Activated T-cell treated with anti-CD3 and anti-CD28 coated beads, Interleukin-2, amount 50 U/mL, for 48 hours (primary cell): ENCODE results near the gene WFDC6.
"Not testable (repeated sequence)": the region's sequence is repeated elsewhere in the genome, so short reads cannot be mapped to it uniquely, and the experiment has no call there.

Source experiments
- DNase-seq, 2 experiments: peaks; one replicate each; pipeline ENCODE4 v3.0.0-alpha.2; 2020

Gene WFDC6

GRCh38 chr20:45539382-45539781 lies at the start of gene WFDC6:
WFDC6 (minus strand) TSS chr20:45539482; CDS start chr20:45539407, 75 bp downstream.
- DNase-seq: no peak

GRCh38 chr20:45588800-45589199 lies 49.5 kb upstream of the WFDC6 start:
- DNase-seq: no peak

GRCh38 chr20:45585986-45586385 lies 46.7 kb upstream of the WFDC6 start:
- not testable (repeated sequence) for DNase-seq

GRCh38 chr20:45584294-45584693 lies 45.0 kb upstream of the WFDC6 start:
- not testable (repeated sequence) for DNase-seq

GRCh38 chr20:45583502-45583901 lies 44.2 kb upstream of the WFDC6 start:
- DNase-seq: no peak

GRCh38 chr20:45581702-45582101 lies 42.4 kb upstream of the WFDC6 start:
- no peak for DNase-seq

- DNase-seq: no peak
Observed at GRCh38 chr20:45579184-45579583, 39.9 kb upstream of the WFDC6 start, which contains the start of gene WFDC8. WFDC8 (minus strand) TSS chr20:45579284; CDS start chr20:45579247, 37 bp downstream.

- DNase-seq: no peak
Observed at GRCh38 chr20:45578231-45578630, 38.9 kb upstream of the WFDC6 start.

GRCh38 chr20:45576995-45577394 lies 37.7 kb upstream of the WFDC6 start:
- DNase-seq: no peak

- no peak for DNase-seq
Observed at GRCh38 chr20:45575931-45576330, 36.6 kb upstream of the WFDC6 start.

- not testable (repeated sequence) for DNase-seq
Observed at GRCh38 chr20:45569650-45570049, 30.4 kb upstream of the WFDC6 start.

GRCh38 chr20:45564760-45565276 lies 25.5 kb upstream of the WFDC6 start:
- no peak for DNase-seq

GRCh38 chr20:45555198-45555597 lies 15.9 kb upstream of the WFDC6 start:
- DNase-seq: no peak

- DNase-seq: no peak
Observed at GRCh38 chr20:45552456-45552855, 13.2 kb upstream of the WFDC6 start.

- DNase-seq: no peak
Observed at GRCh38 chr20:45550765-45551164, 11.5 kb upstream of the WFDC6 start.

GRCh38 chr20:45548410-45548809 lies 9.1 kb upstream of the WFDC6 start:
- no peak for DNase-seq

- no peak for DNase-seq
Observed at GRCh38 chr20:45547206-45547770, 8.0 kb upstream of the WFDC6 start, which contains the start of gene EPPIN. EPPIN (minus strand) TSS chr20:45547401; CDS start chr20:45547357, 44 bp downstream.

- no peak for DNase-seq
Observed at GRCh38 chr20:45545754-45546453, 6.6 kb upstream of the WFDC6 start.

GRCh38 chr20:45545351-45545750 lies 6.1 kb upstream of the WFDC6 start:
- DNase-seq: no peak

GRCh38 chr20:45538209-45538799 lies 978 bp downstream of the WFDC6 start:
- no peak for DNase-seq

- DNase-seq: no peak
Observed at GRCh38 chr20:45527294-45527693, 12.0 kb downstream of the WFDC6 start.

GRCh38 chr20:45523821-45524220 lies 15.5 kb downstream of the WFDC6 start:
- DNase-seq: no peak

GRCh38 chr20:45518282-45518681 lies 21.0 kb downstream of the WFDC6 start:
- no peak for DNase-seq
